ENCODE data around the gene KLK6.
A peak's percentile ranks its signal among the peaks of the same experiment; 100 is the strongest.

Gene KLK6

GRCh38 chr19:50952910-50953309 is 16.5 kb downstream of the KLK6 start, which contains the start of gene KLK5:
KLK5 (minus strand) TSS chr19:50953038; CDS start chr19:50952657, 381 bp downstream.
- no peak for DNase-seq (ENCODE audit: low read depth)

- no peak for DNase-seq (ENCODE audit: low read depth)
Observed at GRCh38 chr19:50949861-50950260, 19.5 kb downstream of the KLK6 start.

DNA sequence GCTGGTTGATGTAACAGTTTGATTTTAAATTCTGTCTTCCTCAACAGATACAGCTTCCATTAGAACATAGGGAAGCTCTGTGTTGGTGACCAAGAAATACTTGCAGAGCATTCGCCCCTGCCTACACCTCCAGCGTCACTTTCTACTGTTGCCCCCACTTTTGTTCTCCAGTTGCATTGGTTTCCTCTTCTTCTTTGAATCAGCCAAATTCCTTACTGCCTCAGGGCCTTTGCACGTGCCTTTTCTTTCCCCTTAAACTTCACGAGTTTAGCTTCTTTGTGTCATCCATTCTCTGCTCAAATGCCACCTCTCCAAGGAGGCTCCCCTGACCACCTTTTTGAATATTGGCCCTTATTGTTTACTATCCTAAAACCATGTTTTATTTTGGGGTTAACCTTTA is 22.3 kb downstream of the KLK6 start:
- no peak for DNase-seq (ENCODE audit: low read depth)

GRCh38 chr19:50944795-50945194 is 24.6 kb downstream of the KLK6 start:
- no peak for DNase-seq (ENCODE audit: low read depth)

DNA sequence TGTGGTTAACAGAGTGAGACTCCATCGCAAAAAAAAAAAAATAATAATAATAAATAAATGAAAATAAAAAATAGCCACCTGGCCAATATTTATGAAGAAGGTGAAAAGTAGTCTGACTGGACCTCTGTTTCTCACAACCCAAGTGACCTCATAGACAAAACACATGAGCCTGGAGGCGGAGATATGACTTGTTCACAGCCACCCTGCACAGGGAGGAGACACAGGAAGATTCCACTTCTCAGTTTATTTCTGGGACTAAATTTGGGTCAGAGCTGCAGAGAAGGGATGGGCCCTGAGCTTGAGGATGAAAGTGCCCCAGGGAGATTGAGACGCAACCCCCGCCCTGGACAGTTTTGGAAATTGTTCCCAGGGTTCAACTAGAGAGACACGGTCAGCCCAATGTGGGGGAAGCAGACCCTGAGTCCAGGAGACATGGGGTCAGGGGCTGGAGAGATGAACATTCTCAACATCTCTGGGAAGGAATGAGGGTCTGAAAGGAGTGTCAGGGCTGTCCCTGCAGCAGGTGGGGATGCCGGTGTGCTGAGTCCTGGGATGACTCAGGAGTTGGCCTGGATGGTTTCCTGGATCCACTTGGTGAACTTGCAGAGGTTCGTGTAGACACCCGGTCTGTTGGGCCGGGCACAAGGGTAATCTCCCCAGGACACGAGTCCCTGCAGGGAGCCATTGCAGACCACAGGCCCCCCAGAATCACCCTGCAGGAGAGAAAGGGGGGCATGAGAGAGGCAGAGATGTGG is 26.1 kb downstream of the KLK6 start:
- no peak for DNase-seq (ENCODE audit: low read depth)

DNA sequence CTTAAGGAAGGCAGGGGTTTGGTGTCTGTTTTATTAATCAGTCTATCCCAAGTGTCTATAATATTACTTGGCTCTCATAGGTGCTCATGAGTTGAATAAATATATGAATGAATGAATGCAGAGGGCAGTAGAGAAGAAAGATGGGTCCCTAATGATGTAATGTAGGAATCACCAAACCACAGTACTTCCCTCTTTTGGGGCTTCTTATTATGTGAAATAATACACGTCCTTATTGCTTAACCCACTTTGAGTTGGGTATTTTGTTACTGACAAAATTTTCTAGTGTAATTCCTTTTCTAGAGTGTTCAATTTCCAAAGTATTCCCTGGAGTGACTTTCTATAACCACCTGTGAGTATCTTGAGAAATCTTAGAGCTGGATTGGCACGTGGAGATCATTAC is 29.8 kb downstream of the KLK6 start:
- no peak for DNase-seq (ENCODE audit: low read depth)

DNA sequence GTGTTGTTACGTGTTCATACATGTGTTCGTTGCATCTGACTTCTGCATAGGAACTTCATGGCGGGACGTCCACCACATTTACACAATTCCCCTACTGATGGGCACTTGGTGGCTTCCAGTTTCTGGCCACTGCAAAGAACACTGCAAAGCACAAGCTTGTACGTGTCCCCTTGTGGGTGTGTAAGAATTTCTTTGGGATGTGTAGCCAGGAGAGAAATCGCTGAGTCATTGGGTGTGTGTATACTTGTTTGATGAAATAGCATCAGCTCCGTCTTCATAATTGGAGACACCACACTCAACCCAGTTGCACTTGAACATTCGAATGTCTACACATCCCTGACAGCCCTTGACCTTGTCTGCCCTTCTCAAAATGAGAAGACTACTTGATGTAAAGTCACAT is 35.8 kb downstream of the KLK6 start:
- DNase-seq (ENCODE audit: low read depth): no peak

DNA sequence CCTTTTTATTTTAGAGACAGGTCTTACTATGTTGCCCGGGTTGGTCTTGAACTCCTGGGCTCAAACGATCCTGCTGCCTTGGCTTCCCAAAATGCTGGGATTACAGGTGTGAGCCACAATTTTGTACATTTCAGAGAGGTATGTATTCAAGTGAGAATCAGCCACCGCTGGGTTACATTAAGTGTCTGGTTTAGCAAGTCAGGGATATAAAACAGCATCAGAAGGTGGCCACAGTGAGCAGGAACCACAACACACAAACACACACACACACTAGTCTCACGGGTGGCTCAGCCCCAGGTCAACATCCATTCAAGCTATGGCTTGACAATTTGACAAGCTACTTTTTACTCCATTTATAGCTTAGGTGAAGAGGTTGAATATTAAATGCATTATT is 36.7 kb downstream of the KLK6 start:
- no peak for DNase-seq (ENCODE audit: low read depth)

DNA sequence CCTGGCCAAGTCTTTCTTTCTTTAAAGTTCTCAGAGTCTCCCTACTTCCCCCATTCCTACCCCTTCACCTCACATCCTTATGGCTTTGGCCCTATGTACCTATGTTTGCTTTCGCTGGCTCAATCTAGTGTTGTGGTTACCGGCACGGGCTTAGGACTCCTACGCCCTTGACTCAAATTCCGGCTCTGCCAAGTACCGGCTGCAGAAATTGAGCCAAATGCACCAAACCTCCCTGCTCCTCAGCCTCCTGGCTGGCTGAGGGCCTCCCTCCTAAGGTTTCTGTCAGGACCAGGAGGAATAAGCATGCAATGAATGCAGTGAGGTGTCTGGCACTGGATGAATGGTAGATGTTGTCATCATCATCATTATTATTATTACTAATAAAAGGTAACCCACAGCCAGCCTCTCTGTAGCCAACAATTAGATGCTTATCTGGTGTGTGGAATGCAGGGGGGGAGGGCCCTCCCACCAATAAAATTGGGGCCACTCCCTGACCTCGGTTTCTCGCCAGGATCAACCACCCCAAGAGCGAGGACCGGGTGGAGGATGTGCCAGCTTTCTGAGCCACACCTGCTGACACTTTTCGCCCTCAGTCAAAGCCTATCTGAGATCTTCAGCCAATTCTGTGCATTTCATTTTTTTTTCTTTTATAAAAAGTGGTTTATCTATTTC is 37.2 kb downstream of the KLK6 start:
- DNase-seq (ENCODE audit: low read depth): no peak

DNA sequence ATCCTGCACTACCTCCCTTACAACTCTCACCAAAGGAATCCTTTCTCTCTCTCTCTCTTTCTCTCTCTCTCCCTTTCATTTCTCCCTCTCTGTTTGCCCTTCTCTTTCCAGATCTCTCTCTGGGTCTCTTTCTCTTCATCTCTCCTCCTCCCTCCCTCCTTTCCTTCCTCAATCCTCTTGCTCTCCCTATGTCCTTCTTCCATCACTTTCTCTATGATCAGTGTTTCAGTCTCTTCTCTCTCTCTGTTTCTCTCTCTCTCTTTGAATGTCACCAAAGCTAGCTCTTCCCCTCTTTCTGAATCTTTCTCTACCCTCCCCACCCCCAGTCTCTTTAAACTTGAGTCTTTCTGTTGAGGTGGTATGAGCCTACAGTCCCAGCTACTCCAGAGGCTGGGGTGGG is 38.4 kb downstream of the KLK6 start:
- DNase-seq (ENCODE audit: low read depth): no peak

DNA sequence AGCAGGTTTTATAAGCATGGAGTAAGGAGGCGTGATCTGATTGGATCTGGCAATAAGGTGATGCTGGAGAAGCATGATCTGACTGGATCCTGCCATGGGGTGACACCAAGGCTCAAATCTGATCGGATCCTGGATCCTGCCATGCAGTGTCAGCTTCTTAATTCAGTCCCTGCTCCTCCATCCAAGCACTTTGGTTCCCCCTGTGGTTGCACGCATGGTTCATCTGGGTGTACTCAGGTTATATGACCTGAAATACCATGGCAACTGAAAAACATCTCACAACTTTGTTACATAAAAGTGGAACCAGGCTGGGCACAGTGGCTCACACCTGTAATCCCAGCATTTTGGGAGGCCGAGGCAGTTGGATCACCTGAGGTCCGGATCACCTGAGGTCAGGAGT is 40.6 kb downstream of the KLK6 start:
- no peak for DNase-seq (ENCODE audit: low read depth)

GRCh38 chr19:50926144-50926543 is 43.2 kb downstream of the KLK6 start:
- no peak for DNase-seq (ENCODE audit: low read depth)

DNA sequence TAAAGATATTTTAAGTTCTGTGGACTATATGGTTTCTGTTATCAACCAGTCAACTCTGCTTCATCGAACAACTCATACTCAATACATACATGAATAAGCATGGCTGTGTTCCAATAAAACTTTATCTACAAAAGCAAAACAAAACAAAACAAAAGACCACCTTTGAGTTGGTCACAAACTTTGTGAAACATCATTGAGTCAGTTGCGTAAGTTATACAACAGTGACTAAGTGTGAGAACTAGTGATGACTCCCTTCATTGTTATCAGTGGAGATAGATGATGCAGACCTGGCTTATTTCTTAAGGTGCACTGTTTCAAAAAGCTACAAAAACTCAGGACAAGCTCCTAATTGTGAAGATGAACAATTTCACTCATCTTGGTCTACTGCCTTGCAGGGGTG is 43.7 kb downstream of the KLK6 start:
- DNase-seq (ENCODE audit: low read depth): no peak

- no peak for DNase-seq (ENCODE audit: low read depth)
Observed at GRCh38 chr19:50924586-50924985, 44.8 kb downstream of the KLK6 start.

DNA sequence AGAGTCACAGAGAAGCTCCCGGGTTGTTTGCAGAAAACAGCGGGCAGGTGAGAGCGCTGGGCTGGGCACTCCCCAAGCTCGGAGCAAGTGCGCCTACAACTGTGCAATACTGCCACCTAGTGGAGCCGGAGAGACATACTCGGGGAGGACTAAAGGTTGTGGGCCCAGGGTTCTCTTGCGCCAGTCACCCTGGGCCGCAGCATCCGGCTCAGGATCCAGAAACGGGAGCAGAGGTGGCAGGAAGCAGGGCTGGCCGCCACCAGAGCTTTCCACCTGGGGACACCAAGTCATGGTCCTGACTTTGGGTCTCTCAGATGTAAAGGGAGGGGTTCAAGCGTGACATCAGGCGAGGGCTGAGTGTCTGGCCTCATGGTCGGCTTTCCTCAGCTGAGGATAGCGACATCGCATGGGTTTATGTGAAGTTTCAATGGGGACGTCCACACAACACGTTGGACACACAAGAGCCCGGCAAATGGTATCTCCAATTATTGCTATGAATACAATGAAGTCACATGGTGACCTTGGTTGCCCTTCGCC is 47.0 kb downstream of the KLK6 start:
- DNase-seq (ENCODE audit: low read depth): peak; percentile 32

GRCh38 chr19:50921426-50922316 is 47.7 kb downstream of the KLK6 start:
- no peak for DNase-seq (ENCODE audit: low read depth)

DNA sequence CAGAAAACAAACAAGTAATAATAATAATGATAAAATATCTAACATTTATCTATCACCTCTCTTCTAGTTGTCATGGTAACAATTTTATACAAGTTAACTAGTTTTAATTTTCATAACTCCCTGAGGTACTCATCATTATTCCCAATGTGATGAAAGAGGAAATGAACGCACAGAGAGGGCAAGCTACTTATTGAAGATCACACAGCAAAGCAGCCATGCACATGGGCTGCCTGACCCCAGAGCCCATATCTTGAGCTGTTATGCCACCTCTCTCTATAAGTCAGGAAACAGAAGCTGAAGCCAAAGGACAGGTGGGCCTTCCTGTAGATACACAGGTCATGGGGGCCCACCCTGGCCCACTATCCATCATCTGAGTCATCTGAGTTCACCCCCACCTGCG is 53.3 kb downstream of the KLK6 start:
- DNase-seq (ENCODE audit: low read depth): no peak

GRCh38 chr19:50912727-50913716 is 56.4 kb downstream of the KLK6 start:
- DNase-seq (ENCODE audit: low read depth): no peak

DNA sequence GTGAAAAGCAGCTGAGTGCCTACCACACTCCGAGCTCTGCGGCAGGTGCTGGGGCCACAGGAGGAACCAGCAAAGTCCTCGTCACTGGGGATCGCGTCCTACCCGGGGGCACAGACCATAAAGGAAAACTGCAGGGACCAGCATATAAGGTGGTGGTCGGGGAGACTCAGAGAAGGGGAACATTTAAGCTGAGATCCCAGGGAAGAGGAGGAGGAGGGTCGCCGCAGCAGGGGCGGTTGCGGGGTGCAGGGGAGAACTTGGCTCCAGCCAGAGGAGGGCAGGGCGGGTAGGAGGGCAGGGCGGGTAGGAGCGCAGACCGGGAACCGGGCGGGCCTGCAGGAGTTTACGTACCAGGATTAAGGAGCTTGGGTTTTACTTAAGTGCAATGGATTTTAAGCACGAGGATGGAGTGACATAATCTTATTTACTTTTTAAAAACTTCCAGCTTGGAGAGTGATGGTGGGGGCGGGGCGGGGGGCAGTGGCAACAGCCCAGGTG is 57.2 kb downstream of the KLK6 start:
- no peak for DNase-seq (ENCODE audit: low read depth)

- no peak for DNase-seq (ENCODE audit: low read depth)
Observed at GRCh38 chr19:50911206-50912101, 57.9 kb downstream of the KLK6 start, which contains the start of gene KLK4. KLK4 (minus strand) TSS chr19:50911395; CDS start chr19:50910738, 657 bp downstream.
